H9 (cell line): ENCODE results near the gene DLG5. TPM values are rescaled to one million over a fixed set of nuclear protein-coding genes. Genes with fewer than 3 reads are reported as not detected.

Experiments
- DNase-seq: peaks from one replicate; pipeline ENCODE4 v3.0.0-alpha.2; 2017
- H2AFZ ChIP-seq: one replicate; pipeline ENCODE4 v1.6.1; 2013; ENCODE audit warnings: mild to moderate bottlenecking, low read length, control low read depth, moderate library complexity
- H2AK5ac ChIP-seq: 2 replicates; pipeline ENCODE4 v1.6.1; 2013; ENCODE audit warnings: low read length, control low read depth, mixed read lengths; ENCODE audit not compliant: insufficient read length
- H2BK120ac ChIP-seq: one replicate; pipeline ENCODE4 v1.6.1; 2013; ENCODE audit warnings: low read depth, mild to moderate bottlenecking, low read length, control low read depth, inconsistent platforms; ENCODE audit not compliant: poor library complexity, severe bottlenecking
- H2BK12ac ChIP-seq: 2 replicates; pipeline ENCODE4 v1.6.1; 2013; ENCODE audit warnings: low read length, control low read depth, mixed read lengths, low read depth; ENCODE audit not compliant: insufficient read length
- H2BK15ac ChIP-seq: 2 replicates; pipeline ENCODE4 v1.6.1; 2013; ENCODE audit warnings: low read depth, low read length, control low read depth
- H2BK20ac ChIP-seq: one replicate; pipeline ENCODE4 v1.6.1; 2013; ENCODE audit warnings: low read depth, mild to moderate bottlenecking, low read length, control low read depth, inconsistent platforms; ENCODE audit not compliant: poor library complexity, severe bottlenecking
- H2BK5ac ChIP-seq: 2 replicates; pipeline ENCODE4 v1.6.1; 2013; ENCODE audit warnings: low read length, control low read depth, mixed read lengths; ENCODE audit not compliant: insufficient read length
- H3K14ac ChIP-seq: 2 replicates; pipeline ENCODE4 v1.6.1; 2013; ENCODE audit warnings: low read length, control low read depth; ENCODE audit not compliant: insufficient read depth
- H3K18ac ChIP-seq: 2 replicates; pipeline ENCODE4 v1.6.1; 2013; ENCODE audit warnings: low read depth, mild to moderate bottlenecking, mixed read lengths, low read length, control low read depth; ENCODE audit not compliant: insufficient read length
- H3K23ac ChIP-seq: 2 replicates; pipeline ENCODE4 v1.6.1; 2013; ENCODE audit warnings: low read length, control low read depth, mixed read lengths, low read depth; ENCODE audit not compliant: insufficient read length
- H3K23me2 ChIP-seq: 2 replicates; pipeline ENCODE4 v1.6.1; 2013; ENCODE audit warnings: low read depth, mild to moderate bottlenecking, mixed read lengths, low read length, control low read depth; ENCODE audit not compliant: insufficient read length, poor library complexity, severe bottlenecking
- H3K27ac ChIP-seq: 2 replicates; pipeline ENCODE4 v1.5.1; 2013; ENCODE audit warnings: low read length, control low read depth, mixed read lengths, low read depth; ENCODE audit not compliant: insufficient read length
- H3K27me3 ChIP-seq: 2 replicates; pipeline ENCODE4 v1.6.1; 2013; ENCODE audit warnings: low read length, control low read depth, inconsistent platforms; ENCODE audit not compliant: insufficient read depth
- H3K4ac ChIP-seq: 2 replicates; pipeline ENCODE4 v1.6.1; 2013; ENCODE audit warnings: low read depth, mild to moderate bottlenecking, control low read depth, inconsistent platforms, low read length, moderate library complexity
- H3K4me1 ChIP-seq: 2 replicates; pipeline ENCODE4 v1.6.1; 2013; ENCODE audit warnings: low read length, control low read depth, inconsistent platforms; ENCODE audit not compliant: insufficient read depth
- H3K4me2 ChIP-seq: 2 replicates; pipeline ENCODE4 v1.6.1; 2013; ENCODE audit warnings: low read length, control low read depth, mixed read lengths; ENCODE audit not compliant: insufficient read length, insufficient read depth
- H3K56ac ChIP-seq: 2 replicates; pipeline ENCODE4 v1.6.1; 2013; ENCODE audit warnings: low read depth, mild to moderate bottlenecking, mixed read lengths, low read length, control low read depth; ENCODE audit not compliant: insufficient read length
- H3K79me1 ChIP-seq: 2 replicates; pipeline ENCODE4 v1.6.1; 2013; ENCODE audit warnings: low read depth, mild to moderate bottlenecking, moderate library complexity, low read length, control low read depth, inconsistent platforms; ENCODE audit not compliant: insufficient read depth, poor library complexity, severe bottlenecking
- H3K79me2 ChIP-seq: 2 replicates; pipeline ENCODE4 v1.6.1; 2013; ENCODE audit warnings: low read length, control low read depth, inconsistent platforms; ENCODE audit not compliant: insufficient read depth
- H3K9ac ChIP-seq: 2 replicates; pipeline ENCODE4 v1.6.1; 2013; ENCODE audit warnings: low read length, control low read depth, mixed read lengths; ENCODE audit not compliant: insufficient read length; ENCODE audit errors: extremely low read depth
- H3K9me3 ChIP-seq: one replicate; pipeline ENCODE4 v1.6.1; 2013; ENCODE audit warnings: low read depth, low read length, inconsistent platforms; ENCODE audit not compliant: control insufficient read depth
- H3T11ph ChIP-seq: one replicate; pipeline ENCODE4 v1.6.1; 2013; ENCODE audit warnings: mild to moderate bottlenecking, low read length, control low read depth, inconsistent platforms
- H4K20me1 ChIP-seq: one replicate; pipeline ENCODE4 v1.6.1; 2013; ENCODE audit not compliant: control insufficient read depth, insufficient read length, insufficient read depth
- H4K5ac ChIP-seq: 2 replicates; pipeline ENCODE4 v1.6.1; 2013; ENCODE audit warnings: low read depth, mild to moderate bottlenecking, mixed read lengths, low read length, control low read depth; ENCODE audit not compliant: insufficient read length
- H4K8ac ChIP-seq: replicated peaks from 2 replicates; pipeline ENCODE4 v1.6.1; 2013; ENCODE audit warnings: low read length, control low read depth, mixed read lengths, low read depth; ENCODE audit not compliant: insufficient read length
- H4K91ac ChIP-seq: 2 replicates; pipeline ENCODE4 v1.6.1; 2013; ENCODE audit warnings: low read depth, mild to moderate bottlenecking, moderate library complexity, mixed read lengths, low read length, control low read depth; ENCODE audit not compliant: insufficient read length
- H3K27ac Mint-ChIP-seq, 3 experiments: 2 replicates in 2 of 3; 3 replicates in 1 of 3; pipeline ENCODE4 v1.8.0; 2020 to 2021; ENCODE audit warnings: mixed read lengths in 3 of 3, mild to moderate bottlenecking in 1 of 3, moderate library complexity in 1 of 3
- H3K27me3 Mint-ChIP-seq: 2 replicates; pipeline ENCODE4 v1.8.0; 2021; ENCODE audit warnings: low read depth, mild to moderate bottlenecking, moderate library complexity, mixed read lengths
- H3K36me3 Mint-ChIP-seq, 3 experiments: 2 replicates in 2 of 3; 3 replicates in 1 of 3; pipeline ENCODE4 v1.8.0; 2020 to 2021; ENCODE audit warnings: low read depth in 3 of 3, mixed read lengths in 3 of 3; ENCODE audit not compliant: insufficient read depth in 1 of 3
- H3K4me1 Mint-ChIP-seq, 2 experiments: 2 replicates each; pipeline ENCODE4 v1.8.0; 2020; ENCODE audit warnings: mixed read lengths in 2 of 2
- H3K4me3 Mint-ChIP-seq, 2 experiments: 2 replicates in 1 of 2; 3 replicates in 1 of 2; pipeline ENCODE4 v1.8.0; 2020 to 2021; ENCODE audit warnings: mild to moderate bottlenecking in 2 of 2, mixed read lengths in 2 of 2, moderate library complexity in 1 of 2
- H3K9me3 Mint-ChIP-seq, 2 experiments: 2 replicates in 1 of 2; 3 replicates in 1 of 2; pipeline ENCODE4 v1.8.0; 2020; ENCODE audit warnings: mild to moderate bottlenecking in 2 of 2, mixed read lengths in 2 of 2, moderate library complexity in 1 of 2
- WGBS: extraction: QIAGEN DNeasy Blood & Tissue Kit; methylation state at CpG from one replicate; pipeline ENCODE4 v1.1.7; 2013; ENCODE audit warnings: missing lambda C conversion rate, low lambda C conversion rate, mixed read lengths; ENCODE audit not compliant: insufficient read length; ENCODE audit errors: extremely low coverage; 5-methylcytosine and 5-hydroxymethylcytosine counted together
- total RNA-seq: library from RNA; stranded (reverse); gene quantifications from 2 replicates; pipeline ENCODE4 v1.2.1, GENCODE V29; 2021
- TF ChIP-seq, protein P1 (sequence below): fragments of 200-600 bp; sonication (generic); conservative IDR thresholded peaks from 3 replicates; pipeline ENCODE4 v1.8.0; 2021; ENCODE audit warnings: antibody characterized with exemption, mild to moderate bottlenecking

DLG5 gene
- total RNA-seq, 1 experiment from 2014 or later: 67.4 TPM

DNA sequence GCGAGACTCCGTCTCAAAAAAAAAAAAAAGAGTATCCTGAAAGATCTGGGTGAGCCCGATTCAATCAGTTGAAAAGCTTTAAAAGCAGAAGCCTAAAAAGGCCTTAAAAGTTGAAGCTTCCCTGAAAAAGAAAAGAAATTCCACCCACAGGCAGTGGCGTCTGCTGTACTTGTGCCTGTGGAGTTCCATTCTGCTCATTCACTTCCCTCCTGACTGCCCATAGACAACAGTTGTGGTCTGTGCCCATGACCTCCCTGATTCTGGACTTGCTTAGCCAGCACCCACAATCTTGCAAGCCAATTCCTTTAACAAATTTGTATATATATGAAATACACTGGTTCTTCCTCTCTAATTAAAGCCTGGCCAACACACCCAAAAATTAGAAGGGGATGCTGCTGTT, 141.7 kb downstream of the DLG5 start:
- no peak overlapping the region for H3T11ph ChIP-seq
- no peaks in the 10 kb centered on the region for H4K20me1 ChIP-seq
- no peak overlapping the region for H3K4ac ChIP-seq
- no peak overlapping the region for H4K5ac ChIP-seq
- no peak overlapping the region for H2BK12ac ChIP-seq
- no peak overlapping the region for H3K27ac ChIP-seq
- no peaks in the 10 kb centered on the region for H3K79me1 ChIP-seq
- H3K23ac ChIP-seq: no peak overlapping the region
- H3K79me2 ChIP-seq: no peaks in the 10 kb centered on the region
- Mint-ChIP-seq H3K9me3 (no peaks in the 10 kb centered on the region; a peak in 1 of 5 replicates), H3K4me3 (no peak overlapping the region), H3K27ac (no peak overlapping the region), H3K4me1 (no peaks in the 10 kb centered on the region), H3K27me3 (no peaks in the 10 kb centered on the region; the same call in 1 of the 2 replicates), H3K36me3 (peaks cover 31 to 70% (median 51%) of the 10 kb centered on the region in 3 experiments)
- H3K4me1 ChIP-seq: no peaks in the 10 kb centered on the region
- no peak for DNase-seq
- no peak overlapping the region for H2AK5ac ChIP-seq
- H3K18ac ChIP-seq: no peak overlapping the region
- H2BK15ac ChIP-seq: no peak overlapping the region
- H3K27me3 ChIP-seq: no peaks in the 10 kb centered on the region
- H2BK20ac ChIP-seq: no peak overlapping the region
- H3K9me3 ChIP-seq: no peaks in the 10 kb centered on the region
- no peak overlapping the region for H3K9ac ChIP-seq
- no peak overlapping the region for H3K4me2 ChIP-seq
- H4K8ac ChIP-seq: no peak overlapping the region
- no peak overlapping the region for H4K91ac ChIP-seq
- H3K56ac ChIP-seq: no peak overlapping the region
- H2AFZ ChIP-seq: no peak overlapping the region
- WGBS: no CpG with 5 or more reads among the region's 4 CpGs
- H2BK120ac ChIP-seq: no peak overlapping the region
- no peak overlapping the region for H3K14ac ChIP-seq
- TF ChIP-seq, protein P1, sequence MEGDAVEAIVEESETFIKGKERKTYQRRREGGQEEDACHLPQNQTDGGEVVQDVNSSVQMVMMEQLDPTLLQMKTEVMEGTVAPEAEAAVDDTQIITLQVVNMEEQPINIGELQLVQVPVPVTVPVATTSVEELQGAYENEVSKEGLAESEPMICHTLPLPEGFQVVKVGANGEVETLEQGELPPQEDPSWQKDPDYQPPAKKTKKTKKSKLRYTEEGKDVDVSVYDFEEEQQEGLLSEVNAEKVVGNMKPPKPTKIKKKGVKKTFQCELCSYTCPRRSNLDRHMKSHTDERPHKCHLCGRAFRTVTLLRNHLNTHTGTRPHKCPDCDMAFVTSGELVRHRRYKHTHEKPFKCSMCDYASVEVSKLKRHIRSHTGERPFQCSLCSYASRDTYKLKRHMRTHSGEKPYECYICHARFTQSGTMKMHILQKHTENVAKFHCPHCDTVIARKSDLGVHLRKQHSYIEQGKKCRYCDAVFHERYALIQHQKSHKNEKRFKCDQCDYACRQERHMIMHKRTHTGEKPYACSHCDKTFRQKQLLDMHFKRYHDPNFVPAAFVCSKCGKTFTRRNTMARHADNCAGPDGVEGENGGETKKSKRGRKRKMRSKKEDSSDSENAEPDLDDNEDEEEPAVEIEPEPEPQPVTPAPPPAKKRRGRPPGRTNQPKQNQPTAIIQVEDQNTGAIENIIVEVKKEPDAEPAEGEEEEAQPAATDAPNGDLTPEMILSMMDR: no peak
- H2BK5ac ChIP-seq: no peak overlapping the region
- H3K23me2 ChIP-seq: no peaks in the 10 kb centered on the region
